Measurements from ENCODE around the gene TBC1D22A.

The TBC1D22A gene

DNA sequence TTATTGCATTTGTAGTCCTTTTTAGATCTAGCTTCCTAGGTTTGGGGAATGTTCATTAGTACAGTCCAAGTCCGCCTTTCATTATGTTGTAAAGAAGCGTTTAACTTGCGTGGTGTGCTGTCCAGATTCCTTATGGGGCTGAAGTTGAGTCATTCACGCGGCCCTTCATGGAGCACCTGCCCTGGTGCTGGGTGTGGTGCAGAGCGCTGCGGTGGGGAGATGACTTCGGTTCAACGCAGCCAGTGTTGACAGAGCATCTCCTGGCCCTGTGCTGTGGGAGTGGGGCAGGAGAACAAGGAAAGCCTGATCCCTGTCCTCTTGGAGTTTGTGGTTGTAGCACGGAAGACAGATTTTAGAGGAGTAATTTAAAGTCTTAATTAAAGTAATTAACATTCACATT lies 152.0 kb downstream of the TBC1D22A start:
- no peak overlapping the region for H3K4me3 ChIP-seq (ENCODE audit: low read depth, low read length)
- TF ChIP-seq CTCF (IDR thresholded peaks at IDR 0.05; ENCODE audit: low read depth, low read length) = no peak

DNA sequence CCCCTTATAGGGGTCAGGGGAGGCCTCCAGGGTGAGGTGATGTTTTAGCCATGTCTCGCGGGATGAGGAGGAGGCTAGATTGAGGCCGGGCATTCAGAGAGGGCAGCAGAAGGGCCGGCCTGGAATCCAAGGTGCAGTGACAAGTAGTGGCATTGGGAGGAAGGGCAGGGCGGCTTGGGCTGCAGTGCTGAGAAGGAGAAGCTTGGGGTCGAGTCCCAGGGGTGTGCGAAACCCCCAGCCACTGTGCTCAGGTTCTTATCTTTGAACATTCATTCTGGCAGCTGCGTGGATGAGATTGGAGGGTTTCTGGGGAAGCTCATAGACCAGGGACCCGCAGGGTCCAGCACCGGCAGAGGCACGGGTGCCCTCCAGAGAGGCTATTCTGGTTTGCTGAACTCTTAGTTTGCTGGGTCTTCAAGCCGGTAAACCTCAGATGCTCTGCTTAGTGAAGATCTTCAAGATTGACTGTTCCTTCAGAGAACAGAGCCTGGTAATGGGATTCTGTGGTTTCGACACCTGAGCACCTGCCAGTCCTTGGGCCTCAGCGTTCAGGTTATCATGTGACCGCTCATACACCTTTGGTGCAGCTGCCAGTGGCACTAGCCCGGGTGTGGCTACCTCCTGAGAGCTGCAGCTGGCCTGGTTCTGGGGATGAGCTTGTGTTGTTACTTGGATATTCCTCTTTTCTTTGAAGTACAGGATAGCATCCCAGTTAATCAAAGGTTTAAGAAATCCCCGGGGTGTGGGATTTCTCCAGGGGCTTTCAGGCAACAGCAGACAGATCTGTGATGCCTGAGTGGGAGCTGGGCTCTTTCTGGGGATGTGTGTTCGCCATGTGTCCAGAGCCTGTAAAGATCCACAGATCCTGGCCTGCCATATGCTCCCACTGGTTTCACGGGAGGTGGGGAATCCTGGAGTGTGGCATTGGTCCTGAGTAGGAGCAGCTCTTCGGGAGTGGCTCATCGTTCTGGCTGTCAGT lies 152.8 kb downstream of the TBC1D22A start:
- H3K4me3 ChIP-seq (ENCODE audit: low read depth, low read length) = no peak overlapping the region
- no peak for TF ChIP-seq CTCF (IDR thresholded peaks at IDR 0.05; ENCODE audit: low read depth, low read length)

DNA sequence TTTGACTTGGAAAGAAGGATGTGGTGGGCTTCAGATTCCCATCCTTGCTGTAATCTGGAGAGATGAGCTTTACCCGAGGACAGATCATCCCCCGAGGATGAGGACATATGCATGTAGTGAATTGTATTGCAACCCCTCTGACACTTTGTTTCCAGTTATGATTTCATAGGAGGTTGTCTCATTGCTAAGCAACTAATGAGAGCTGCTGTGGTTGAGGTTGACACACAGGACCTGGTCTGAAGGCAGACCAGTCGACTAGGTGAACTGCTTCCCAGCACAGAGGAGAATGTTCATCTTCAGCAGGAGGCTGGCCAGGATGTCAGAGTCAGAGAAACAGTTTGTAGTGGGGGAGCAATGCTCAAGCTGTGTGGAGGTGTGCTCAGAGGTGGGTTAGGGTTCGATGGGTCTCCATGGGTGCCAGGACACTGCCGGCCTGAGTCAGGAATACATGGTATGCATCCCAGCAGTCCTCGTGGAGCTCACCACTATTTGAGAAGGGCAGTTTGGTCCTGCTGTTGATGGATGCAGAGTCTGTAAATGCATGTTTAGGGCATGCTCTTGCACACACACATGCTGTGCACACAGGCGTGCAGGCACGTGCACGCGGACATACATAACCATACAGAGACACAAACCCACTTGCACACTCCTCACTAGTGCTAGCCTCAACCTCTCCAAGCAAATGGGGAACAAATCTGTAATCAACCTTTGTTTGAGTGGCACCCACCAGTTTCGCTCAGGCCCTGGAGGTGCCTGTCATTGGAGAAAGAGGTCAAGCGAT lies 153.7 kb downstream of the TBC1D22A start:
- no peak overlapping the region for H3K4me3 ChIP-seq (ENCODE audit: low read depth, low read length)
- no peak for TF ChIP-seq CTCF (IDR thresholded peaks at IDR 0.05; ENCODE audit: low read depth, low read length)

GRCh38 chr22:46916886-46917770 lies 154.7 kb downstream of the TBC1D22A start:
- H3K4me3 ChIP-seq (ENCODE audit: low read depth, low read length) = no peak overlapping the region
- no peak for TF ChIP-seq CTCF (IDR thresholded peaks at IDR 0.05; ENCODE audit: low read depth, low read length)

- H3K4me3 ChIP-seq (ENCODE audit: low read depth, low read length) = no peak overlapping the region
- no peak for TF ChIP-seq CTCF (IDR thresholded peaks at IDR 0.05; ENCODE audit: low read depth, low read length)
Observed at GRCh38 chr22:46917771-46918101, 155.3 kb downstream of the TBC1D22A start.

GRCh38 chr22:46918197-46918596 lies 155.7 kb downstream of the TBC1D22A start:
- no peak overlapping the region for H3K4me3 ChIP-seq (ENCODE audit: low read depth, low read length)
- TF ChIP-seq CTCF (IDR thresholded peaks at IDR 0.05; ENCODE audit: low read depth, low read length) = no peak

All from WI38 (cell line).